22Rv1 (cell line): ENCODE results near the gene RFK.
A peak's percentile ranks its signal among the peaks of the same experiment; 100 is the strongest.
"Not testable (repeated sequence)": the region's sequence is repeated elsewhere in the genome, so short reads cannot be mapped to it uniquely, and the experiment has no call there.

Experiments used
- H3K27ac ChIP-seq: fragments of 450-650 bp; 2 replicates; pipeline ENCODE4 v1.5.1; 2017
- CTCF ChIP-seq: fragments of 450-650 bp; IDR thresholded peaks from 2 replicates; pipeline ENCODE4 v1.5.1; 2017; ENCODE audit warnings: mild to moderate bottlenecking
- ZFX ChIP-seq: fragments of 450-650 bp; IDR thresholded peaks from 2 replicates; pipeline ENCODE4 v1.6.1; 2017; ENCODE audit warnings: antibody characterized with exemption, borderline replicate concordance

The RFK gene

GRCh38 chr9:76394195-76394959 is at the start of gene RFK:
TSS of gene RFK (minus strand) at chr9:76394426. CDS start at chr9:76394171, 255 bp downstream.
- TF ChIP-seq ZFX (no peak), CTCF (peak; percentile 65)
- H3K27ac ChIP-seq: peak within 1 kb of the TSS; percentile 90

- H3K27ac ChIP-seq: no peak overlapping the region
- TF ChIP-seq ZFX (no peak), CTCF (no peak)
These were observed 49.7 kb upstream of the RFK start for GRCh38 chr9:76443887-76444286.

GRCh38 chr9:76441551-76442322 is 47.5 kb upstream of the RFK start:
- no peak for TF ChIP-seq CTCF
- TF ChIP-seq ZFX: no peak
- H3K27ac ChIP-seq: no peak overlapping the region

- TF ChIP-seq ZFX (no peak), CTCF (no peak)
- no peak overlapping the region for H3K27ac ChIP-seq
These were observed 44.8 kb upstream of the RFK start for GRCh38 chr9:76438841-76439588.

GRCh38 chr9:76437017-76437699 is 42.9 kb upstream of the RFK start:
- H3K27ac ChIP-seq: not testable (repeated sequence)

GRCh38 chr9:76434897-76435296 is 40.7 kb upstream of the RFK start:
- not testable (repeated sequence) for H3K27ac ChIP-seq

GRCh38 chr9:76433836-76434235 is 39.6 kb upstream of the RFK start:
- no peak overlapping the region for H3K27ac ChIP-seq
- TF ChIP-seq ZFX: no peak
- TF ChIP-seq CTCF: no peak
